GM18861 (cell line): ENCODE measurements around the gene MAPK1.
"Not testable (repeated sequence)": the region's sequence is repeated elsewhere in the genome, so short reads cannot be mapped to it uniquely, and the experiment has no call there.

Source experiments
- ATAC-seq: cut with Tn5 transposase; IDR thresholded peaks from one replicate; pipeline ENCODE4 v1.9.1; 2021; ENCODE audit not compliant: unreplicated experiment

The MAPK1 gene

GRCh38 chr22:21793716-21794115 is 73.7 kb downstream of the MAPK1 start:
- ATAC-seq: not testable (repeated sequence)

GRCh38 chr22:21791635-21792625 is 75.5 kb downstream of the MAPK1 start:
- peak; percentile 52 for ATAC-seq

GRCh38 chr22:21790849-21791610 is 76.4 kb downstream of the MAPK1 start:
- not testable (repeated sequence) for ATAC-seq

GRCh38 chr22:21790359-21790758 is 77.1 kb downstream of the MAPK1 start:
- no peak for ATAC-seq

GRCh38 chr22:21787565-21787964 is 79.9 kb downstream of the MAPK1 start:
- not testable (repeated sequence) for ATAC-seq

- no peak for ATAC-seq
Measured at GRCh38 chr22:21780259-21780658, 87.2 kb downstream of the MAPK1 start.

GRCh38 chr22:21779444-21779843 is 88.0 kb downstream of the MAPK1 start:
- ATAC-seq: no peak

- no peak for ATAC-seq
Measured at GRCh38 chr22:21778705-21779363, 88.6 kb downstream of the MAPK1 start.

- no peak for ATAC-seq
Measured at GRCh38 chr22:21771631-21771976, 95.8 kb downstream of the MAPK1 start.

- no peak for ATAC-seq
Measured at GRCh38 chr22:21768435-21768834, 99.0 kb downstream of the MAPK1 start.

GRCh38 chr22:21766691-21767462 is 100.6 kb downstream of the MAPK1 start:
- ATAC-seq: no peak

- no peak for ATAC-seq
Measured at GRCh38 chr22:21765909-21766529, 101.4 kb downstream of the MAPK1 start.

- no peak for ATAC-seq
Measured at GRCh38 chr22:21764038-21764804, 103.2 kb downstream of the MAPK1 start.

GRCh38 chr22:21762712-21763581 is 104.5 kb downstream of the MAPK1 start:
- no peak for ATAC-seq

GRCh38 chr22:21761994-21762680 is 105.3 kb downstream of the MAPK1 start:
- ATAC-seq: no peak

- ATAC-seq: no peak
Measured at GRCh38 chr22:21761086-21761485, 106.4 kb downstream of the MAPK1 start.

- no peak for ATAC-seq
Measured at GRCh38 chr22:21760640-21761039, 106.8 kb downstream of the MAPK1 start.
